Dendritic cell treated with granulocyte-macrophage colony-stimulating factor and Interleukin-4, amounts not matched to agents 40 ng/mL and 50 ng/mL, for 4 days (primary cell): Measurements from ENCODE around the gene ENTREP1.
"Not testable (repeated sequence)": the region's sequence is repeated elsewhere in the genome, so short reads cannot be mapped to it uniquely, and the experiment has no call there.

Experiments used
- H3K27ac Mint-ChIP-seq: one replicate; pipeline ENCODE4 v1.8.0; 2022; ENCODE audit warnings: mild to moderate bottlenecking, mixed read lengths
- H3K27me3 Mint-ChIP-seq: one replicate; pipeline ENCODE4 v1.8.0; 2022; ENCODE audit warnings: mild to moderate bottlenecking, mixed read lengths
- H3K36me3 Mint-ChIP-seq: one replicate; pipeline ENCODE4 v1.8.0; 2022; ENCODE audit warnings: low read depth, mixed read lengths
- H3K4me1 Mint-ChIP-seq: one replicate; pipeline ENCODE4 v1.8.0; 2022; ENCODE audit warnings: low read depth, mixed read lengths
- H3K4me3 Mint-ChIP-seq: one replicate; pipeline ENCODE4 v1.8.0; 2022; ENCODE audit warnings: mild to moderate bottlenecking, moderate library complexity, mixed read lengths
- H3K9me3 Mint-ChIP-seq: one replicate; pipeline ENCODE4 v1.8.0; 2022; ENCODE audit warnings: mixed read lengths
- intact Hi-C: fragments of 100-400 bp; cut with micrococcal nuclease; formaldehyde crosslinking; loops from one replicate; pipeline ENCODE4 v1.15.0; 2022

The ENTREP1 gene

DNA sequence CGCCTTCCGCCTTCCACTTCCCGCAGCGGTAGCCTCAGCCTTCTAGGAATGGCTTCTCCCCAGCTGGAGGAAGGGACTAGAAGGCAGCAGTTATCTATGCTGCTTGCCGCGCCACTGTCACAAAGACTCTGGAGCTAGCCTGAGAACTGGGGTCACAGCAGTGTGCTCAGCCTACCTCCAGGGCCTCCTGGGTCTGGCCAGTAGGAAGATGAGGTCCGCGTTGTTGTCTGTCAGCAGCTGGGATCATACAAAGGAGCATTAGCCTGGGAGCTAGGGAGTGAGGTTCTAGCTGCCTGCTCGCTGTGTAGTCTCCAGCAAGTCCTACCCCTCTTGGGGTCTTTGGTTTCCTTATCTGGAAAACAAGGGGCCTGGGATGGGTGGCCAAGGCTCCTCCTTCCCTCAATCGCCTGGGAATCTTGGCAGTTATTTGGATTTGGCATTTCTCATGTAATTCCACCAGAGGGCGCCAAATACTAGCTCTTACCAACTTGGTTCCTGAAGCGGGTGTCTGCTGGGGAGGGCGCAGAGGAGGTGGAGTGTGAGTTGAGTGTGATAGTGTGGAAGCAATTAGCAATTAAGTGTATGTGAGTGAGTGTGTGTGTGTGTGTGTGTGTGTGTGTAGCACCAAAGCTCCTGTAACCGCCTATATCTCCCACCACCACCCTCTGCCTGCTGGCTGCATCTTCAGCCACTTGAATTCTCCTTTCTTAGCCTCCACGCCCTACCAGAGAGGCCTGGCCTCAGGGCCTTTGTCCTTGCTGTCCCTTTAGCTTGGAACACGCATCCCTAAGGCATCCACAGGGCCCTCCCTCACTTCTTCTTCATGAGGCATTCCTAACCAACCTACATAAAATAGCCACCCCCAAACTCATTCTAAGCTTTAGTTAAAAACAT lies 97.1 kb downstream of the ENTREP1 start:
- H3K36me3 Mint-ChIP-seq: no peaks in the 10 kb centered on the region
- no peaks in the 10 kb centered on the region for H3K9me3 Mint-ChIP-seq
- H3K27me3 Mint-ChIP-seq: peaks cover 4% of the 10 kb centered on the region
- no peaks in the 10 kb centered on the region for H3K4me1 Mint-ChIP-seq
- intact Hi-C loops: loop anchor here (2.0 to 10.0 kb wide), 6 partner anchors 125 to 689 kb away; partner anchors contain the start of gene APBA1
- no peak overlapping the region for H3K27ac Mint-ChIP-seq
- H3K4me3 Mint-ChIP-seq: no peak overlapping the region

DNA sequence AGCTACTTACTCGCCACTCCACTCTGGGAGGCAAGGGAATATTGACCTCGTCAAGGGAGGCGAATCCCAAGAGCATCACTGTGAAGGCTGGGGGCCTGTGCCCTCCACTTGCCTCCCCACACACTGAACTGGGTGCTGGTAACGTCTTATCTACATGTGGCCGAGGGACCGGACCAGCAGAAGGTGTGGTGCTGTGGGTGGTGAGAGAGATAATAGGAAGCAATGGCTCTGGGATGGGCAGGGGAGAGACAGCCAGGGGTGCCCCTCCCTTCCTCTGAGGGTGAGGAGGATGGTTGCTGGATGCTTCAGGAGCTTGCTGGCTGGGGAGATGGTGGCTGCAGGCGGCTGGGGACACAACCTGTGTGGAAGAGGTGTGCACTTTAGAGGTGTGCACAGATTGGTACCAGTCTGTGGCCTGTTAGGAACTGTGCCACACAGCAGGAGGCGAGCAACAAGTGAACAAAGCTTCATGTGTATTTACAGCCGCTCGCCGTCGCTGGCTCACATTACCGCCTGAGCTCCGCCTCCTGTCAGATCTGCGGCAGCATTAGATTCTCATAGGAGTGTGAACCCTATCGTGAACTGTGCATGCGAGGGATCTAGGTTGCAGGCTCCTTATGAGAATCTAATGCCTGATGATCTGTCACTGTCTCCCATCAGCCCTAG lies 100.3 kb downstream of the ENTREP1 start:
- Mint-ChIP-seq H3K4me1 (no peaks in the 10 kb centered on the region), H3K4me3 (no peak overlapping the region), H3K27ac (no peak overlapping the region), H3K9me3 (no peaks in the 10 kb centered on the region), H3K36me3 (no peaks in the 10 kb centered on the region), H3K27me3 (peaks cover 3% of the 10 kb centered on the region)
- intact Hi-C loops: loop anchor here (10.0 kb wide), 1 partner anchor 250 kb away; the partner anchor contains the start of gene APBA1

GRCh38 chr9:69427286-69427685 lies 102.3 kb downstream of the ENTREP1 start:
- Mint-ChIP-seq H3K4me3 (no peak overlapping the region), H3K4me1 (no peaks in the 10 kb centered on the region), H3K9me3 (no peaks in the 10 kb centered on the region), H3K36me3 (peaks cover 6% of the 10 kb centered on the region), H3K27me3 (peaks cover 3% of the 10 kb centered on the region), H3K27ac (no peak overlapping the region)
- intact Hi-C loops: loop anchor here (10.0 kb wide), 1 partner anchor 248 kb away; the partner anchor contains the start of gene APBA1

GRCh38 chr9:69428017-69428785 lies 103.2 kb downstream of the ENTREP1 start:
- no peaks in the 10 kb centered on the region for H3K27me3 Mint-ChIP-seq
- intact Hi-C loops: loop anchor here (10.0 kb wide), 1 partner anchor 247 kb away; the partner anchor contains the start of gene APBA1
- peaks cover 6% of the 10 kb centered on the region for H3K36me3 Mint-ChIP-seq
- no peak overlapping the region for H3K27ac Mint-ChIP-seq
- no peak overlapping the region for H3K4me3 Mint-ChIP-seq
- no peaks in the 10 kb centered on the region for H3K9me3 Mint-ChIP-seq
- no peaks in the 10 kb centered on the region for H3K4me1 Mint-ChIP-seq

- Mint-ChIP-seq H3K4me3 (no peak overlapping the region), H3K4me1 (no peaks in the 10 kb centered on the region), H3K27me3 (no peaks in the 10 kb centered on the region), H3K27ac (no peak overlapping the region), H3K9me3 (no peaks in the 10 kb centered on the region), H3K36me3 (peaks cover 6% of the 10 kb centered on the region)
- intact Hi-C loops: loop anchor here (10.0 kb wide), 1 partner anchor 246 kb away; the partner anchor contains the start of gene APBA1
Measured at GRCh38 chr9:69429281-69429680, 104.3 kb downstream of the ENTREP1 start.

- H3K27ac Mint-ChIP-seq: no peak overlapping the region
- no peak overlapping the region for H3K4me3 Mint-ChIP-seq
- H3K36me3 Mint-ChIP-seq: peaks cover 6% of the 10 kb centered on the region
- no peaks in the 10 kb centered on the region for H3K4me1 Mint-ChIP-seq
- no peaks in the 10 kb centered on the region for H3K27me3 Mint-ChIP-seq
- intact Hi-C loops: no loop called here
- no peaks in the 10 kb centered on the region for H3K9me3 Mint-ChIP-seq
Measured at GRCh38 chr9:69430206-69430605, 105.2 kb downstream of the ENTREP1 start.

GRCh38 chr9:69431203-69431602 lies 106.2 kb downstream of the ENTREP1 start:
- H3K9me3 Mint-ChIP-seq: no peaks in the 10 kb centered on the region
- no peak overlapping the region for H3K27ac Mint-ChIP-seq
- no peaks in the 10 kb centered on the region for H3K4me1 Mint-ChIP-seq
- H3K36me3 Mint-ChIP-seq: peaks cover 6% of the 10 kb centered on the region
- intact Hi-C loops: no loop called here
- H3K4me3 Mint-ChIP-seq: no peak overlapping the region
- no peaks in the 10 kb centered on the region for H3K27me3 Mint-ChIP-seq

GRCh38 chr9:69431777-69432176 lies 106.8 kb downstream of the ENTREP1 start:
- Mint-ChIP-seq H3K27ac (no peak overlapping the region), H3K4me3 (no peak overlapping the region)
- intact Hi-C loops: no loop called here

GRCh38 chr9:69432623-69433022 lies 107.6 kb downstream of the ENTREP1 start:
- Mint-ChIP-seq H3K9me3 (no peaks in the 10 kb centered on the region), H3K36me3 (peaks cover 6% of the 10 kb centered on the region), H3K4me1 (no peaks in the 10 kb centered on the region), H3K4me3 (no peak overlapping the region), H3K27ac (no peak overlapping the region), H3K27me3 (no peaks in the 10 kb centered on the region)
- intact Hi-C loops: no loop called here

More at GRCh38 chr9:69431777-69432176, 106.8 kb downstream of the ENTREP1 start:
- Mint-ChIP-seq H3K4me1 (no peaks in the 10 kb centered on the region), H3K36me3 (peaks cover 6% of the 10 kb centered on the region), H3K27me3 (no peaks in the 10 kb centered on the region), H3K9me3 (no peaks in the 10 kb centered on the region)

GRCh38 chr9:69433392-69433791 lies 108.4 kb downstream of the ENTREP1 start:
- intact Hi-C loops: no loop called here
- no peak overlapping the region for H3K27ac Mint-ChIP-seq
- H3K4me3 Mint-ChIP-seq: no peak overlapping the region
- H3K36me3 Mint-ChIP-seq: peaks cover 6% of the 10 kb centered on the region
- no peaks in the 10 kb centered on the region for H3K9me3 Mint-ChIP-seq
- H3K4me1 Mint-ChIP-seq: no peaks in the 10 kb centered on the region
- no peaks in the 10 kb centered on the region for H3K27me3 Mint-ChIP-seq

- Mint-ChIP-seq H3K27me3 (no peaks in the 10 kb centered on the region), H3K4me3 (no peak overlapping the region), H3K9me3 (no peaks in the 10 kb centered on the region), H3K4me1 (no peaks in the 10 kb centered on the region), H3K36me3 (peaks cover 6% of the 10 kb centered on the region), H3K27ac (no peak overlapping the region)
- intact Hi-C loops: no loop called here
Measured at GRCh38 chr9:69433968-69434367, 109.0 kb downstream of the ENTREP1 start.

DNA sequence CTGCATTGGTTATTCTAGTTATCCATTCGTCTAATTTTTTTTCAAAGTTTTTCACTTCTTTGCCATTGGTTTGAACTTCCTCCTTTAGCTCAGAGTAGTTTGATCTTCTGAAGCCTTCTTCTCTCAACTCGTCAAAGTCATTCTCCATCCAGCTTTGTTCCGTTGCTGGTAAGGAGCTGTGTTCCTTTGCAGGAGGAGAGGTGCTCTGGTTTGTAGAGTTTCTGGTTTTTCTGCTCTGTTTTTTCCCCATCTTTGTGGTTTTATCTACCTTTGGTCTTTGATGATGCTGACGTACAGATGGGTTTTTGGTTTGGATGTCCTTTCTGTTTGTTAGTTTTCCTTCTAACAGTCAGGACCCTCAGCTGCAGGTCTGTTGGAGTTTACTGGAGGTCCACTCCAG lies 114.6 kb downstream of the ENTREP1 start:
- H3K4me1 Mint-ChIP-seq: peaks cover 14% of the 10 kb centered on the region
- H3K36me3 Mint-ChIP-seq: peaks cover 24% of the 10 kb centered on the region
- H3K27ac Mint-ChIP-seq, intact Hi-C loops, H3K27me3 Mint-ChIP-seq, H3K9me3 Mint-ChIP-seq, H3K4me3 Mint-ChIP-seq: not testable (repeated sequence)

DNA sequence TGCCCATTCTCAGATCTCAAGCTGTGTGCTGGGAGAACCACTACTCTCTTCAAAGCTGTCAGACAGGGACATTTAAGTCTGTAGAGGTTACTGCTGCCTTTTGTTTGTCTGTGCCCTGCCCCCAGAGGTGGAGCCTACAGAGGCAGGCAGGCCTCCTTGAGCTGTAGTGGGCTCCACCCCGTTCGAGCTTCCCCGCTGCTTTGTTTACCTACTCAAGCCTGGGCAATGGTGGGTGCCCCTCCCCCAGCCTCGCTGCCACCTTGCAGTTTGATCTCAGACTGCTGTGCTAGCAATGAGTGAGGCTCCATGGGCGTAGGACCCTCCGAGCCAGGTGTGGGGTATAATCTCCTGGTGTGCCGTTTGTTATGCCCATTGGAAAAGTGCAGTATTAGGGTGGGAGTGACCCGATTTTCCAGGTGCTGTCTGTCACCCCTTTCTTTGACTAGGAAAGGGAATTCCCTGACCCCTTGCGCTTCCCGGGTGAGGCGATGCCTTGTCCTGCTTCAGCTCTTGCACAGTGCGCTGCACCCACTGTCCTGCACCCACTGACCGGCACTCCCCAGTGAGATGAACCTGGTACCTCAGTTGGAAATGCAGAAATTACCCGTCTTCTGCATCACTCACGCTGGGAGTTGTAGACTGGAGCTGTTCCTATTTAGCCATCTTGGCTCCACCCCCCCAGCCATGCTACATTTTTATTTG lies 115.4 kb downstream of the ENTREP1 start:
- H3K4me3 Mint-ChIP-seq, intact Hi-C loops, H3K27me3 Mint-ChIP-seq, H3K27ac Mint-ChIP-seq, H3K9me3 Mint-ChIP-seq: not testable (repeated sequence)
- H3K36me3 Mint-ChIP-seq: peaks cover 24% of the 10 kb centered on the region
- peaks cover 14% of the 10 kb centered on the region for H3K4me1 Mint-ChIP-seq
